ENCODE results near the gene FUBP3.

DNA sequence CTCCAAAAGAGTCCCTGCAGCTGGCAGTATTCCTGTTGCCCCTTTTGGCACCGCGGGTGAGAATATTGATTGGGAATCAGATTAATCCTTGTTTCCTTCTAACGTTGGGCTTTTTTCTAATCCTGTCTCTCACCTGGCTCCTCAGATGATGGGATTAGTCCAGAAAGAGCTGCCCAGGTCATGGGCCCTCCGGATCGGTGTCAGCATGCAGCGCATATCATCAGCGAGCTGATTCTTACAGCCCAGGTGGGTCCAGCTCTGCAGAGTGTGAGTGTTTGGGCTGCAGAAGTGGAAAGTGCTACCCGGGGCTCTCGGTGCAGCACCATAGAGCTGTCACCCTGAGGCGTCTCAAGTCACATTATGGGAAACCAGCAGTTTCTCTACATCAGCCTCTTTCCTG lies 44.1 kb downstream of the FUBP3 start:
- TF ChIP-seq, protein P1, sequence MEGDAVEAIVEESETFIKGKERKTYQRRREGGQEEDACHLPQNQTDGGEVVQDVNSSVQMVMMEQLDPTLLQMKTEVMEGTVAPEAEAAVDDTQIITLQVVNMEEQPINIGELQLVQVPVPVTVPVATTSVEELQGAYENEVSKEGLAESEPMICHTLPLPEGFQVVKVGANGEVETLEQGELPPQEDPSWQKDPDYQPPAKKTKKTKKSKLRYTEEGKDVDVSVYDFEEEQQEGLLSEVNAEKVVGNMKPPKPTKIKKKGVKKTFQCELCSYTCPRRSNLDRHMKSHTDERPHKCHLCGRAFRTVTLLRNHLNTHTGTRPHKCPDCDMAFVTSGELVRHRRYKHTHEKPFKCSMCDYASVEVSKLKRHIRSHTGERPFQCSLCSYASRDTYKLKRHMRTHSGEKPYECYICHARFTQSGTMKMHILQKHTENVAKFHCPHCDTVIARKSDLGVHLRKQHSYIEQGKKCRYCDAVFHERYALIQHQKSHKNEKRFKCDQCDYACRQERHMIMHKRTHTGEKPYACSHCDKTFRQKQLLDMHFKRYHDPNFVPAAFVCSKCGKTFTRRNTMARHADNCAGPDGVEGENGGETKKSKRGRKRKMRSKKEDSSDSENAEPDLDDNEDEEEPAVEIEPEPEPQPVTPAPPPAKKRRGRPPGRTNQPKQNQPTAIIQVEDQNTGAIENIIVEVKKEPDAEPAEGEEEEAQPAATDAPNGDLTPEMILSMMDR (IDR thresholded peaks at IDR 0.05): no peak
- no peak for TF ChIP-seq ZFX (IDR thresholded peaks at IDR 0.05; ENCODE audit: borderline replicate concordance)
